ENCODE results near the gene NOS3.

- TF ChIP-seq, protein P1, sequence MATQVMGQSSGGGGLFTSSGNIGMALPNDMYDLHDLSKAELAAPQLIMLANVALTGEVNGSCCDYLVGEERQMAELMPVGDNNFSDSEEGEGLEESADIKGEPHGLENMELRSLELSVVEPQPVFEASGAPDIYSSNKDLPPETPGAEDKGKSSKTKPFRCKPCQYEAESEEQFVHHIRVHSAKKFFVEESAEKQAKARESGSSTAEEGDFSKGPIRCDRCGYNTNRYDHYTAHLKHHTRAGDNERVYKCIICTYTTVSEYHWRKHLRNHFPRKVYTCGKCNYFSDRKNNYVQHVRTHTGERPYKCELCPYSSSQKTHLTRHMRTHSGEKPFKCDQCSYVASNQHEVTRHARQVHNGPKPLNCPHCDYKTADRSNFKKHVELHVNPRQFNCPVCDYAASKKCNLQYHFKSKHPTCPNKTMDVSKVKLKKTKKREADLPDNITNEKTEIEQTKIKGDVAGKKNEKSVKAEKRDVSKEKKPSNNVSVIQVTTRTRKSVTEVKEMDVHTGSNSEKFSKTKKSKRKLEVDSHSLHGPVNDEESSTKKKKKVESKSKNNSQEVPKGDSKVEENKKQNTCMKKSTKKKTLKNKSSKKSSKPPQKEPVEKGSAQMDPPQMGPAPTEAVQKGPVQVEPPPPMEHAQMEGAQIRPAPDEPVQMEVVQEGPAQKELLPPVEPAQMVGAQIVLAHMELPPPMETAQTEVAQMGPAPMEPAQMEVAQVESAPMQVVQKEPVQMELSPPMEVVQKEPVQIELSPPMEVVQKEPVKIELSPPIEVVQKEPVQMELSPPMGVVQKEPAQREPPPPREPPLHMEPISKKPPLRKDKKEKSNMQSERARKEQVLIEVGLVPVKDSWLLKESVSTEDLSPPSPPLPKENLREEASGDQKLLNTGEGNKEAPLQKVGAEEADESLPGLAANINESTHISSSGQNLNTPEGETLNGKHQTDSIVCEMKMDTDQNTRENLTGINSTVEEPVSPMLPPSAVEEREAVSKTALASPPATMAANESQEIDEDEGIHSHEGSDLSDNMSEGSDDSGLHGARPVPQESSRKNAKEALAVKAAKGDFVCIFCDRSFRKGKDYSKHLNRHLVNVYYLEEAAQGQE (IDR thresholded peaks at IDR 0.05; ENCODE audit: insufficient read depth in 1 of 2, low read depth in 2 of 2, low read length in 2 of 2): no peak
- TF ChIP-seq POLR2AphosphoS5 (IDR thresholded peaks at IDR 0.05; ENCODE audit: low read depth, low read length): peak; percentile 54; the same call in 1 of the 2 replicates
- no peak; the same call in 1 of the 2 replicates for TF ChIP-seq SIN3A (IDR thresholded peaks at IDR 0.05; ENCODE audit: borderline replicate concordance, insufficient read depth, low read length)
- TF ChIP-seq FOXP2 (optimal IDR thresholded peaks at IDR 0.05; ENCODE audit: borderline replicate concordance, extremely low read depth, extremely low read length, insufficient read depth): peak; percentile 57
- no peak for TF ChIP-seq TAF1 (IDR thresholded peaks at IDR 0.05; ENCODE audit: borderline replicate concordance, insufficient read depth, low read length)
Observed at GRCh38 chr7:151028131-151028947, 37.5 kb downstream of the NOS3 start, which contains the start of gene ABCB8.

All from PFSK-1 (cell line).